Breast epithelium (tissue), 4 donors: Measurements from ENCODE around the gene SYT9. TPM values are rescaled to one million over a fixed set of nuclear protein-coding genes. Genes with fewer than 3 reads are reported as not detected.

Source experiments
- DNase-seq, 2 donors: peaks; one replicate each; pipeline ENCODE4 v3.0.0-alpha.2; 2019; ENCODE audit warnings: low spot score in 2 of 2
- H3K27ac ChIP-seq, 2 donors: fragments of 200-600 bp; sonication (generic) in 1 of 2; one replicate each; pipeline ENCODE4 v1.5.1; 2016 to 2019; ENCODE audit warnings: mild to moderate bottlenecking in 1 of 2
- H3K27me3 ChIP-seq, 2 donors: fragments of 200-600 bp; sonication (generic) in 1 of 2; one replicate each; pipeline versions ENCODE4 v1.5.1 to v1.6.0; 2017 to 2019; ENCODE audit warnings: control low read depth in 1 of 2, mild to moderate bottlenecking in 1 of 2
- H3K36me3 ChIP-seq: fragments of 200-600 bp; one replicate; pipeline ENCODE4 v1.5.1; 2019
- H3K4me1 ChIP-seq, 2 donors: fragments of 200-600 bp; sonication (generic); one replicate each; pipeline ENCODE4 v1.5.1; 2016 to 2019; ENCODE audit warnings: control low read depth in 1 of 2
- H3K4me3 ChIP-seq, 3 donors: fragments of 200-600 bp; sonication (generic); 1 replicate in 2 of 3; 2 replicates in 1 of 3; pipeline ENCODE4 v1.5.1; 2016 to 2019; ENCODE audit warnings: mild to moderate bottlenecking in 3 of 3, moderate library complexity in 2 of 3
- H3K9me3 ChIP-seq, 2 donors: fragments of 200-600 bp; sonication (generic) in 1 of 2; one replicate each; pipeline ENCODE4 v1.5.1; 2016 to 2019; ENCODE audit warnings: control low read depth in 1 of 2
- POLR2A ChIP-seq: fragments of 450-650 bp; IDR thresholded peaks from one replicate; pipeline ENCODE4 v1.6.1; 2016; ENCODE audit warnings: antibody characterized with exemption, mild to moderate bottlenecking, moderate library complexity
- POLR2AphosphoS5 ChIP-seq, 3 donors: sonication (generic); formaldehyde crosslinking; IDR thresholded peaks; one replicate each; pipeline ENCODE4 v1.6.1; 2017; ENCODE audit warnings: antibody characterized with exemption in 3 of 3
- intact Hi-C: fragments of 100-400 bp; cut with DNase I; formaldehyde crosslinking; loops from one replicate; pipeline ENCODE4 v1.15.1; 2023; ENCODE audit warnings: low total_unique reads
- total RNA-seq, 3 donors: library from RNA; depleted of rRNA; stranded (reverse); fragments of >200 nt; gene quantifications; one replicate each; pipeline ENCODE4 v1.1.0, GENCODE V29; 2016
- TF ChIP-seq, protein P1 (sequence below), 3 donors: fragments of 450-650 bp; IDR thresholded peaks; one replicate each; pipeline ENCODE4 v1.5.1; 2016 to 2017; ENCODE audit warnings: antibody characterized with exemption in 3 of 3, mild to moderate bottlenecking in 3 of 3, moderate library complexity in 3 of 3

The SYT9 gene
- total RNA-seq, 3 donors from 2014 or later = 0.33 to 0.73 TPM; not detected in 1

DNA sequence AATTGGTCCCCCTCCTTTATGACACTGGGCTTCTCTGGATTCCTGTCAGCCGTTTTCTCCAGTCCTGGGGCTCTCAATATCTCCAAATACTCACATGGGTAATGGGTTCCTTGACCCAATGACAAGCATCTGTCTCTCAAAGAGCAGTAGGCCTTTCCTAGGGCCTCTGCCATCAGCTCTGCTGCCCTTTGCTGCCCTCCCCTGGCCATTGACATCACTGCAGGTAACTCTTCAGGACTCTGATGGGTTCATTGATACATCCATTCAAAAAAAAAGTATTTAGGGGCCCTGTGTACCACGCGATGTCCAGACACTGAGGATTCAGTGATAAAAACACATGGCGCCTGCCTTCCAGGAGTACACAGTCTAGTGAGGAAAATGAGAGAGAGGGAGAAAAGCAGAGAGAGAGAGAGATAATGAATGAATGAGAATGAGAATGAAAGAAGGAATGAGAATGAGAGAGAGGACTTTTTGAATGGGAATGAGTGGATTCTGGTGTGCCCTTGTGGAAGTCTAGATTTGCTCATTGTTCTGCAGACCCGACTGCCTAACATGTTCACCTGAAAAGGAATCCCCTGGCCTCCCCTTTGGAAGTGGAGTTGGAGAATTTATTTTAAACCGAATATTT, 191.0 kb downstream of the SYT9 start:
- DNase-seq = peak; percentile 26 to 69

DNA sequence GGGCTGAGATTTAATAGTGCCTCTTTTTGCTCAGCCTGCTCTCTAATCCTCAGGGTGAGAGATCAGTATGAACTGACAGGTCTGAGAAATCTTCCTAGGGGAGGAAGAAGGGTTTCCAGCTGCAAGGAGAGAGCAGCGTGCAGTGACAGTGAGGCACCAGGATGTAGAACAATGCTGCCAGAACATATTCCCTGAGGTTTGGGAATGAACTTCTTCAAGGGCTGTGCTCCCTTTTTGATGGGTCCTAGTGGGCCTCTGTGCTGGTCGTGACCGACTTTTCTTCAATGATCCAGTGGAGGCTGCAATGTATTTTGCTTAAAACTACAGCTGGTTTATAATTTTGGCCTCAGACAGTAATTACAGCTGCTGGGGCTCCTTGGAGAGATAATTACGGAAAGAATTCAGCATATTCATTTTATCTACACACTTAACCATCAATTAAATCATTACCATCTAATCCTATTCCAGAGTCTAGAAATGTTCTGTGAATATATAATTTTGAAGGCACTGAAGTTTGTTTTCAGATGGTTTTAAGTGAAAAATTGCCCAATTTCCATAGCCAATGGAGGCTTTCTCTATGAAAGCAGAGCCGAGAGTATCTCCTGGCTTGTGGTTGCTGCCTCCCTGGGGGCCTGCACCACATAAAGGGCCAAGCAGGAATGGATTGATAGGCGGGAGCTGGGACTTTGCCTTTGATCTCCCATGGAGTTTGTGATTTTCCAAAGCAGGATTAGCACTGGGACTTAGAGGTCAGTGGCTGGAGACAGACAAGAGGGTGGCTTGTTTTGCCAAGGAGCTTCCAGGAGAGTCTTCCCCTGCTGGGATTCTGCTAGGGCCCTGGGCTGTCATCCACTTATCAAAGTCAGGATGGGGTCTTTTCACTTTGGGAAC, 192.6 kb downstream of the SYT9 start:
- Histone ChIP-seq H3K4me3 (no peak overlapping the region), H3K27ac (no peak overlapping the region), H3K36me3 (no peaks in the 10 kb centered on the region), H3K9me3 (no peaks in the 10 kb centered on the region), H3K27me3 (no peaks in the 10 kb centered on the region), H3K4me1 (no peaks in the 10 kb centered on the region)
- TF ChIP-seq POLR2AphosphoS5 (IDR thresholded peaks at IDR 0.05) (no peak), POLR2A (no peak)
- TF ChIP-seq, protein P1, sequence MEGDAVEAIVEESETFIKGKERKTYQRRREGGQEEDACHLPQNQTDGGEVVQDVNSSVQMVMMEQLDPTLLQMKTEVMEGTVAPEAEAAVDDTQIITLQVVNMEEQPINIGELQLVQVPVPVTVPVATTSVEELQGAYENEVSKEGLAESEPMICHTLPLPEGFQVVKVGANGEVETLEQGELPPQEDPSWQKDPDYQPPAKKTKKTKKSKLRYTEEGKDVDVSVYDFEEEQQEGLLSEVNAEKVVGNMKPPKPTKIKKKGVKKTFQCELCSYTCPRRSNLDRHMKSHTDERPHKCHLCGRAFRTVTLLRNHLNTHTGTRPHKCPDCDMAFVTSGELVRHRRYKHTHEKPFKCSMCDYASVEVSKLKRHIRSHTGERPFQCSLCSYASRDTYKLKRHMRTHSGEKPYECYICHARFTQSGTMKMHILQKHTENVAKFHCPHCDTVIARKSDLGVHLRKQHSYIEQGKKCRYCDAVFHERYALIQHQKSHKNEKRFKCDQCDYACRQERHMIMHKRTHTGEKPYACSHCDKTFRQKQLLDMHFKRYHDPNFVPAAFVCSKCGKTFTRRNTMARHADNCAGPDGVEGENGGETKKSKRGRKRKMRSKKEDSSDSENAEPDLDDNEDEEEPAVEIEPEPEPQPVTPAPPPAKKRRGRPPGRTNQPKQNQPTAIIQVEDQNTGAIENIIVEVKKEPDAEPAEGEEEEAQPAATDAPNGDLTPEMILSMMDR (IDR thresholded peaks at IDR 0.05) = no peak
- DNase-seq = no peak
- intact Hi-C loops = no loop called here

More for the DNA sequence above, 191.0 kb downstream of the SYT9 start:
- H3K36me3 ChIP-seq = no peaks in the 10 kb centered on the region
- H3K27ac ChIP-seq = no peak overlapping the region
- H3K27me3 ChIP-seq = no peaks in the 10 kb centered on the region
- no peaks in the 10 kb centered on the region for H3K4me1 ChIP-seq
- no peak overlapping the region for H3K4me3 ChIP-seq
- H3K9me3 ChIP-seq = no peaks in the 10 kb centered on the region
- TF ChIP-seq POLR2AphosphoS5 (IDR thresholded peaks at IDR 0.05) = no peak
- TF ChIP-seq, protein P1 (IDR thresholded peaks at IDR 0.05) = peak; percentile 38 to 81 (median 61)
- intact Hi-C loops = no loop called here

DNA sequence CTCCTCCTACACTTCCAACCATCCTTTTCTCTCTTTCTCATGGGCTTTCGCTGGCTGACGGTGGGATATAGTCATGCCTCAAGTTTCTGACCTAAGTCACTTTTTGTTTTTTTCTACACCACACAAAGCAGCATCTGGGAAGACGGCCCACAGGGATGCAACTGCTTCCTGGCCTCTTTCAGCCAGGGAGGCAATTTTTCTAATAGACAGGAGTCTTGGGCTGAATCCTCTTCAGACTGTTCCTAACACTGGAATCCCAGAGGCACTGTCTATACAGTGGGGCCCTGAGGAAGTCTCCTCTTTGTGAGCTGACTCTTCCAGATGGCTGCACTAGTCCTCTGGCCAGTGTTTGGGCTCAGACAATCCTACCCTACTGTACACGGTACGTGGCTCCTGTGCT, 193.9 kb downstream of the SYT9 start:
- H3K27me3 ChIP-seq = no peaks in the 10 kb centered on the region
- no peaks in the 10 kb centered on the region for H3K36me3 ChIP-seq
- H3K9me3 ChIP-seq = no peaks in the 10 kb centered on the region
- DNase-seq = no peak
- H3K27ac ChIP-seq = no peak overlapping the region
- intact Hi-C loops = no loop called here
- H3K4me1 ChIP-seq = no peaks in the 10 kb centered on the region
- H3K4me3 ChIP-seq = no peak overlapping the region
- TF ChIP-seq POLR2A (no peak), POLR2AphosphoS5 (IDR thresholded peaks at IDR 0.05) (no peak)
- TF ChIP-seq, protein P1 (IDR thresholded peaks at IDR 0.05) = no peak

DNA sequence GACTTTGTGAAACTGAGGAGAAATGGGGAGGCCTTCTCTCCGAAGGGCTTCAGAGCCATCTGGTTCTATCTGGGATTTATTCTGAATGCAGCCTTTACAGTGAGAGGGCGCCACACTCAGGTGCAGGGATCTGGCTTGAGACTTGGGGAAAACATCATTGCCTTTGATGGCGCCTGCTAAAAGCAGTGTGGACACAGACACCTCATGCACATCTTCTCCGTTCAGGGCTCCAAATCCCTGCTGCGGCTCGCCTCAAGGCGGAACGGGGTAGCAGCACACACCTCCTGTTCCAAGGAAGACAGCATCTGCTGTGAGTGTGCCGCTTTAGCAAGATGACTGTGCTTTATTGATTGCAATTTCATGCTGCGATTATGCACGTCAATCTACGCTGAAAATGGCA, 196.5 kb downstream of the SYT9 start:
- Histone ChIP-seq H3K4me3 (no peak overlapping the region), H3K27ac (no peak overlapping the region), H3K27me3 (no peaks in the 10 kb centered on the region), H3K4me1 (no peaks in the 10 kb centered on the region), H3K9me3 (no peaks in the 10 kb centered on the region), H3K36me3 (no peaks in the 10 kb centered on the region)
- DNase-seq = no peak
- TF ChIP-seq POLR2AphosphoS5 (IDR thresholded peaks at IDR 0.05) (no peak), POLR2A (no peak)
- TF ChIP-seq, protein P1 (IDR thresholded peaks at IDR 0.05) = no peak
- intact Hi-C loops = no loop called here

DNA sequence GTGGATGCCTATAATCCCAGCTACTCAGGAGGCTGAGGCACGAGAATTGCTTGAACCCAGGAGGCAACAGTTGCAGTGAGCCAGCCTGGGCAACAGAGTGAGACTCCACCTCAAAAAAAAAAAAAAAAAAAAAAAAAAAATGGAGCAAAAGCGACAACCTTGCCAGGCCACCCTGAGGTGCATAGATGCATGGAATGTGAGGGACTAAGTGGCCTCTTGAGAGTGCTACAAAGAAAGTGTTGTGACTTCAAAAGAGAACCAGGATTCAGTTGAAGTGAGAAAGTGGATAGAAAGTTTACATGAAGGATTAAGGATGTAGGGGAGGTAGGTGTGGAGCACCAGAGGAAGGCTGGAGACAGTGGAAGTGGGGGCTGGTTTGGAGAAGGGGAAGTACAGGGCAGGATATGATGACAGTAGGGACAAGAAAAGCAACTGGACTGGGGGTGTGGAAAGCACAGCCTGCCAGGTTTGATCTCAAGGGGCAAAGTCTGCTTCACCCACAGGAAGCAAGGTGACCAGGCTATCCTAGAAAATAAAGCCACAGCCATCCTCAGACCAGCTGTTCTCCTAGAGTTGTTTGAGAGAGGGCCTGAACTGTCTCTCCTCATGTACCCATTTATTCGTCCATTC, 197.6 kb downstream of the SYT9 start:
- H3K27ac ChIP-seq = no peak overlapping the region
- intact Hi-C loops = no loop called here
- no peaks in the 10 kb centered on the region for H3K9me3 ChIP-seq
- no peaks in the 10 kb centered on the region for H3K27me3 ChIP-seq
- no peaks in the 10 kb centered on the region for H3K36me3 ChIP-seq
- no peak overlapping the region for H3K4me3 ChIP-seq
- no peaks in the 10 kb centered on the region for H3K4me1 ChIP-seq
- TF ChIP-seq, protein P1 (IDR thresholded peaks at IDR 0.05) = no peak
- no peak for TF ChIP-seq POLR2AphosphoS5 (IDR thresholded peaks at IDR 0.05)
- no peak for TF ChIP-seq POLR2A
- DNase-seq = no peak
